Epithelial cell of alveolus of lung (primary cell): ENCODE results near the gene DOHH. TPM values are rescaled to one million over a fixed set of nuclear protein-coding genes. Genes with fewer than 3 reads are reported as not detected.

ENCODE experiments used
- total RNA-seq: library from RNA; depleted of rRNA; stranded (reverse); fragments of >200 nt; gene quantifications from 2 replicates; pipeline ENCODE4 v1.2.1, GENCODE V29; 2015

Gene DOHH
- total RNA-seq = 24.7 and 31.2 TPM in 2 replicates

GRCh38 chr19:3500429-3501101 is at the start of gene DOHH:
DOHH (minus strand) TSS chr19:3500674; CDS start chr19:3496814, 3,860 bp downstream.

DNA sequence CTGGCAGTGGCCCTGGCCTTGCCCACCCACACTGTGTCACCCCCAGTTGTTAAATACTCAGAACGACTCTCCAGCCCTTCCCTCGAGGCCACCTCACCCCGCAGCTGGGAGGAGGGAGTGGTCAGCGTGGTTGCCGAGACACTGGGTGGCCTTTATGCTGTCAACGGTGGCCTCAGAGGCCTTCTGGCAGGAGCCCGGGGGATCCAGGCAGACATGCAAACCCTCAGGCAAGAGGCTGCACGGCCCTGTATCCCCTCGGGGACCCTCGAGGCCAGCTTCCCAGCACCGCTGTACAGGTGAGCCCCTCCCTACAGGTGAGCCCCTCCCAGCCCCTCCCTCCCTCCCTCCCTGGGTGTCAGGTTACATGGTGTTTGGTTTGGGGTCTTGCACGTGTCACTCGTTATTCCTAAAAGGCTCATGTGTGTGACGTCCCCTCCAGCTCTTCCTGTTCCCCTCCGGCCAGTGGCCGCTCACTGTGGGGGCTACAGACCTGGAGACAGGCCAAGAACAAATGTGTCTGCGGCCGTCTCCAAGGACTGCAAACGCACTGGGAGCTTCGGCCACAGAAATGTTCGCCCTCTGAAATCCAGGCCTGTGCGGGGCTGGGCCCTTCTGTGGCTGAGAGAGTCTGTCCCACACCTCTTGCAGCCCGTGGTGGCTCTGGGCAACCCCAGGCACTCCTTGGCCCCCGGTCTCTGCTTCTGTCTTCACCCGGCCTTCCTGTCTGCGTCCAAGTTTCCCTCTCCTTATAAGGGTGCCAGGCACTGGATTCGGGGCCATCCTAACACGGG is 38.7 kb upstream of the DOHH start, which contains the start of gene TEKTIP1:
Gene TEKTIP1 (plus strand): TSS at position 210 of the 791 bp plus-strand sequence. CDS start 4 bp downstream, at position 214.

DNA sequence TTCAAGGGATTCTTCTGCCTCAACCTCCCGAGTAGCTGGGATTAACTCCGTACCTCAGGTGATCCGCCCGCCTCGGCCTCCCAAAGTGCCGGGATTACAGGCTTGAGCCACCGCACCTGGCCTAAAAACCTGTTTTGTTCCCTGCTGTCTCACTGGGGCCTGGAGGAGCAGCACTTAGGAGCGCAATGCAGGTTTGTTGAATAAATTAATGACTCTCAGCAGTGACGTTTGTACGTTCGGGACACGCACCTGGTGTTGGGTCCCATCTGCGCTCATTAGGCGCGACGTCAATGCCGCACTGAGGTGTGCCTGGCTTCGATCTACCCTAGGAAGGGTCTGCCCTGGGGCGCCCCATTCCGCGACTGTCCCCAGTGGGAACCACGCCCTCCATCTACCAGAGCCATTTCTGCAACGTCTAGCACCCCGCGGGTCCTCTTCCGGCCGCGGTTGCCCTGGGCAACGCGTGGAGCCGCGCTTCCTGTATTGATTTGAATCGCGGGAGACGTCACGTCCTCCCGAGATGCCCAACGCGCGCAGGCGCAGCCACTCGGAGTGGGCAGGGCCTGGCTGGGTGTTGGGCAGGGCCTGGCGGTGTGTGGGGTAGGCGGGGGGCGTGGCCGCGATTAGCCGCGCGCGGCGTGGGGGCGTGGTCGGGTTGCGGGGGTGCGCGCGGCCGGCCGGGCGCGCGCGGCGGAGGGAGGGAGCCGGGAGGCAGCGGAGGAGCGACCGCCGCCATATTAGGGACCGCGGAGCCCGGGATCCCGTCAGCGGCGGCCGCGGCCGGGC is 5.3 kb upstream of the DOHH start, which contains the start of gene FZR1:
Gene FZR1 (plus strand): TSS at position 714 of the 786 bp plus-strand sequence. CDS start 16,679 bp downstream, outside the sequence.

GRCh38 chr19:3483226-3483628 is 17.2 kb downstream of the DOHH start, which contains the start of gene SMIM44:
SMIM44 (minus strand) TSS chr19:3483441; CDS start chr19:3483403, 38 bp downstream.

GRCh38 chr19:3480383-3481091 is 19.9 kb downstream of the DOHH start, which contains the start of gene SMIM24:
SMIM24 (minus strand) TSS chr19:3480525; CDS start chr19:3480463, 62 bp downstream.

Other genes with a start within 250 kb of the DOHH start
- 50.4 and 127 TPM in 2 replicates for gene NFIC, start 134.1 kb downstream of the DOHH start, total RNA-seq
- gene SMIM24, start 20.1 kb downstream of the DOHH start, total RNA-seq = not detected in 2 replicates
- not detected in 2 replicates for gene SMIM44, start 17.2 kb downstream of the DOHH start, total RNA-seq
- 24.6 and 40.7 TPM in 2 replicates for gene FZR1, start 5.6 kb upstream of the DOHH start, total RNA-seq
- gene TEKTIP1, start 38.5 kb upstream of the DOHH start, total RNA-seq = not detected in 2 replicates
- 74.3 and 83.0 TPM in 2 replicates for gene MFSD12, start 56.9 kb upstream of the DOHH start, total RNA-seq
- gene HMG20B, start 72.3 kb upstream of the DOHH start, total RNA-seq = 107 and 118 TPM in 2 replicates
- 0.13 and 1.0 TPM in 2 replicates for gene GIPC3, start 84.8 kb upstream of the DOHH start, total RNA-seq
- 0.40 and 3.0 TPM in 2 replicates for gene TBXA2R, start 106.2 kb upstream of the DOHH start, total RNA-seq
- 21.3 and 28.7 TPM in 2 replicates for gene CACTIN, start 126.1 kb upstream of the DOHH start, total RNA-seq
- gene PIP5K1C, start 199.8 kb upstream of the DOHH start, total RNA-seq = 23.7 and 27.2 TPM in 2 replicates
- 0.26 TPM in 1 of 2 replicates, not detected in the other for gene TJP3, start 207.7 kb upstream of the DOHH start, total RNA-seq